Measurements from ENCODE around the gene DHX15.

Gene DHX15

DNA sequence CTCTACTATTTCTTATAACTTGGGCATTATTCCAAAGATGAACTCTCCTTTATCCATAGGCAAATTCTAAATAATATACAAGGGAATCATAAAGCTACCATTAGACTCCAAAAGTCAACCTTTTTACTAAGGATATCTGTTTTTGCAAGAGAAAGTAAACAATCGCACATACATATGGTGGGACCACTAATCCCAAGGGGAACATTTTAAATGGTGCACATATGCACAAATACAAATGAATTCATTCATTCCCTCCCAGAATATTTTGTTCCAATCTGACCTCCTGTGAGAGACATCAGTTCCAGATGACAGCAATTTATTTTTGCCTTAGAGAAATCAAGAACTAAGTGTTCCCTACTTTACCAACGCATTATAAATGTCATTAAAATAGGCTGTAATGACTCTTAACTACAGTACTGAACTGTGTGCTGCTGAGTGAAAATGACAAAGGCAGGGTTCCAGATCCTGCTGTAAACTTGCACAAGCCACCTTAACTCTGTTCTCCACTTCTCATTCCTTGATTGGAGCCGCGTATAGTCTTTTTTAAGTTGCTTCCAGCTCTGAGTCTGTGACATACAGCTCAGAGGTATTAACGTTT, 2.0 kb downstream of the DHX15 start:
- no peak for DNase-seq

- DNase-seq: no peak
Measured at GRCh38 chr4:24578364-24578763, 6.0 kb downstream of the DHX15 start.

DNA sequence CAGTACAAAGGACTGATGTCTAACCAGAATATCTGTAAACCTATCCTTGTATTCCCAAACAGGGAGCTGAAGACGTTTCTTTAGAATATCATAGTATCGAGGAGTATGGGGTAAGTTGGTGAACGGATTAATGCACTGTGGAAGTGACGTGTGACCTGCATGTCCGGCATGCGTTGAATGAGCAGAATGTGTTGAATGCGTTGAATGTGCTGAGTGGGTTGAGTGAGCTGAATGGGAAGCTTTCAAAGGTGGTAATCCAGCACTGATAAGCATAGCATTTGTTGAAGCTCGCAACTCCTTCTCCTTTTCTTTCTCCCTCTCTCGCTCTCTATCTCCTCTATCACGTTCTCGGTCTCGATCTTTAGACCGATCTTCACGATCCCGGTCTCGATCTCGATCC, 8.1 kb downstream of the DHX15 start:
- DNase-seq: no peak

DNA sequence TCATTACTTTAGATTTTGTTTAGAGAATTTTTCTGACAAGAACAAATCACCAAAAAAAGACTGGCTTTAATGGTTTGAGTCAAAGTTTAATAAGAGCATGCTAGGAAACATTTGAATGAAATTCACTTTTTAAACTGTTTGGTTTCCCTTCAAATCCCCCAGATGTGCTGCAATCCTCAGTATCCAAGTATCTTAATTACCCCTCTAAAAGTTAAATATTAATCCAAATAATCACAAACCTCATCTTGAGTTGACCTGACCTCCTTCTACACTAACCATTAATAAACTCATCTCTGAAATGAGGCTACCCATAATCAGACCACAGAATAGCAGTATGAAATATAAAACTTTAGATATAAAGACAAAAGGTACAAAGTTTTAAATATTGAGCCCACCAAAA, 10.1 kb downstream of the DHX15 start:
- DNase-seq: no peak

DNA sequence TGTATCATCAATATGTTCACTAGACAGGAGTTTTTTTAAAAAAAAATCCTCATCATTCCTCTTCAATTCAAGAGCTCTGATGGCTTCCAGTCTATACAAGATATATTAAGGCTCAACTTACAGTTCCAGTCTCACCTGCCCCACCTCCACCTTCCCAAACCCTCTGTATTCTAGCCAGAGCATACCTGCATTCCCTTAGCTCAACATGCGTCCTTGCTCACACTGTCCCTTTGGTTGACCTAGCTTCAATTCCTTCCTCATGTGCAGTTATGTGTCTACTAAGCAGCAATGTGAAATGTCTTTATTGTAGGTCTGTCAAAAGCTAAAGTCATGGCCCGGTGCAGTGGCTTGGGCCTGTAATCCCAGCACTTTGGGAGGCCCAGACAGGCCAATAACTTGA, 10.8 kb downstream of the DHX15 start:
- no peak for DNase-seq

DNA sequence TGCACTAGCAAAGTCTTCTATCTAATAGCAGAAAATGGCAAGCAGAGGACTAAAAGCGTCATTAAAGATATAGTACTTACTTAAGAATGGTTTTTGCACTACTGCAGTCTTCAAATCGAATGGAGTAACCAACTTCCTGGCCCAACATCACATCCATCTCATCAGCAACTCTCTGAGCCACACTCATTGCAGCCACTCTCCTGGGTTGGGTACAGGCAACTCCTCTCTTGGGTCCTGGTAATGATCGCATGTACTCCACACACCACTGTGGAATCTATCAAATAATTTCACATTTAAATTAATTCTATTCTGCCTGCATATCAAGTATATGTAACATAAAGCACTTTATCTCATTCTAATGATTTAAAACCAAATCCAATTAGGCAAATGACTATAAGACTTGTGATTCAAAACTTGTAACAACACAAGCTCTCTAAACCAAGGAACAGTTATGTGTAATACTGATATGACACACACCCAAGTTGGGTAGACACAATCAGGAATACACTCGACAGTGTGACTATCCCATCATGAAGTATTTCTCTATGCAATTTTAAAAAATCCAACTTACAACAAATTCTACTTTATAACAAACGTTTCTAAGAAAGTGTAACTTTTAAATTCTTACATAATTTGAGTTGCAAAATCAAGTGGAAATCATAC, 13.6 kb downstream of the DHX15 start:
- no peak for DNase-seq

- DNase-seq: no peak
Measured at GRCh38 chr4:24570172-24570571, 14.2 kb downstream of the DHX15 start.

- DNase-seq: no peak
Measured at GRCh38 chr4:24569662-24570061, 14.7 kb downstream of the DHX15 start.

GRCh38 chr4:24568425-24568824, 15.9 kb downstream of the DHX15 start:
- no peak for DNase-seq

GRCh38 chr4:24565054-24565453, 19.3 kb downstream of the DHX15 start:
- DNase-seq: no peak

- no peak for DNase-seq
Measured at GRCh38 chr4:24564488-24564887, 19.9 kb downstream of the DHX15 start.

GRCh38 chr4:24561438-24562139, 22.8 kb downstream of the DHX15 start:
- DNase-seq: no peak

DNA sequence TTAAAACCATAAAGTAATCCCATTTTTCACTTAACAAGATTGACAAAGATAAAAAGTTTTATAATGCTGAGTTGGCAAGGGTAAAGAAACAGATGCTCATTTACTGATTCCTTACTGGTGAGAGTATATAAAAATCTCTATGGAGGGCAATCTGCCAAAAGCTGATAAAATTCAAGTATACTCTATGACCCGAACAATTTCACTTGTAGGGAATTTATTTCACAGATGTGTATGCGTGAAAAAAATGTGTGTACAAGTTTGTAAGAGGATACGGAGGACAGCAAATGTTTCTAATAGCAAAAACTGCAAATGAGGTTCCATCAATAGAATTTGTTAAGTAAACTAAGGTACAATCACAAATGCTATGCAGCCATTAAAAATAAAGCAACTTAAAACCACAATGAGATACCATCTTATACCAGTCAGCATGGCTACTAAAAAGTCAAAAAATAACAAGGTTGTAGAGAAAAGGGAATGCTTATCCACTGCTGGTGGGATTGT, 23.4 kb downstream of the DHX15 start:
- DNase-seq: no peak

- no peak for DNase-seq
Measured at GRCh38 chr4:24559889-24560288, 24.5 kb downstream of the DHX15 start.

DNA sequence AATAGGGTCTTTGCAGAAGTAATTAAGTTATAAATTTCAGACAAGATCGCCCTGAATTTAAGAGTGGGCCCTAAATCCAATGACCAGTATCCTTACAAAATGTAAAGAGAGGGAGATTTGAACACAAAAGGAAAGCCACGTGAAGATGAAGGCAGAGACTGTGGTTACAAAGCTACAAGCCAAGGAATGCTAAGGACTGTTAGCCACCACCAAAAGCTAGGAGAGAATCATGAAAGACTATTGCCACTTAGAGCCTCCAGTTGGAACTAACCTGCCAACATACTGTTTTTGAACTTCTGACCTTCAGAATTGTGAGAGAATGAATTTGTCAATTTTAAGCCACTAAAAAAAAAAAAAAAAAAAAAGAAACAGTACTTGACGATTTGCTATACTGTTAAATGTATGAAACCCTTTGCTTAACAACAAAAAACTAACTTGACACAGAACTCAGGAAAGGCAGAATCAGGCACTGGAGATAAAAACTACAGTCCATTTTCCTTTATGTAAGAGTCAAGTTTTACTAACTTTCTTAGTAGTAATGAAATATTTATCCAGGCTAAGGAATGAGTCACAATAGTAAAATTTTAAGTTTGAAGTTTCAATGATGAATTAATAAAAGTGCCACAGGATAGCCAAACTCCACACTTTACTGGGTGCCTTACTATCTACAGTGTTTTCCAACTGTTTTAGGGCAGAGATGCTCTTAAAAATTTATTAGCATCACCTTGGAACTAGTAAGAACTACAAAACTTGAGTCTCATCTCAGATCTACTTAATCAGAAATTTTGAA, 25.1 kb downstream of the DHX15 start:
- no peak for DNase-seq

GRCh38 chr4:24557026-24558025, 27.0 kb downstream of the DHX15 start:
- DNase-seq: peak in 1 of 14 donors; percentile 69

DNA sequence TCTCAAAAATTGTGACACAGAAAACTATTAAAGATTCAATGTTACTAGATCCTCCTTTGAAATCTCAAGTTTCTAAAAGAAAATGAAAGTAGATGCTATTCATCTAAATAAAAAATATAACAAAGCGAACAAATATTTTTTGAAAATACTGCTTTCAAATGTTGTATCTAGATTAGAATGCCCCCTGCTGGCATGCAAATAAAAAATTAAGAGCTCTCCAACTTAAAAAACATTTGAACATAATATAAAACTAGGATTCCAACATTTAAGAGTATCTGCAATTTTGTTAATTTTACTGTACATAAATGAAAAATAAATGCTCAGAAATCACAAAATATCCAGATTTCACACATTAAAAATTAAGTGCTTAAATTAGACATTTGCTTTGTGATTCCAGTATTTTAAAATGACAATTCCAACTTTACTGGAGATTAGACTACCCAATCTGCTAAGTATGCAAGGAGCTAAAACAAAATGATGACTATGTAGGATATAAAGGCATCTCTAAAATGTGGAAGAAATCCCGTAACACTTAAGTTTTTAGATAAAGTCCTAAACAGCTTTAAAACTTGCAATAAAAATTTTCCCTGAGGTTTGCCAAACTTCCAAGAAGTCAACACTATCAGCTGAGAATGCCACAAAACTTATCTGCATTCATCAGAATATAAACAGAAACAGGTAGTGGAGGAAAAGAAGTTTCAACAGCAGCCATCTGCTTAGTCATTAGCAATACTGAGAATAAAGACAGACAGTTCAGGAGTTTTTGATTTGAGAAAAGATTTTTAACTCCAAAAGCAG, 32.7 kb downstream of the DHX15 start:
- no peak for DNase-seq

GRCh38 chr4:24550441-24551175, 33.7 kb downstream of the DHX15 start:
- no peak for DNase-seq

- DNase-seq: no peak
Measured at GRCh38 chr4:24547979-24548378, 36.4 kb downstream of the DHX15 start.
